HepG2 (cell line): ENCODE results near the gene KCNQ5. TPM values are rescaled to one million over a fixed set of nuclear protein-coding genes. Genes with fewer than 3 reads are reported as not detected.

Experiments used
- AHR ChIP-seq: IDR thresholded peaks from 2 replicates; pipeline ENCODE4 v1.6.1; 2018; ENCODE audit warnings: missing genetic modification reagents, missing compliant biosample characterization
- EZH2 ChIP-seq: conservative IDR thresholded peaks from 2 replicates; pipeline ENCODE4 v1.6.1; 2012; ENCODE audit warnings: mild to moderate bottlenecking, low read depth, low read length, moderate library complexity
- FOXO1 ChIP-seq: sonication (generic); formaldehyde crosslinking; IDR thresholded peaks from 2 replicates; pipeline ENCODE4 v1.4.0; 2020; ENCODE audit warnings: missing genetic modification reagents
- POGZ ChIP-seq: sonication (generic); formaldehyde crosslinking; IDR thresholded peaks from 2 replicates; pipeline ENCODE4 v1.4.0; 2020; ENCODE audit warnings: mild to moderate bottlenecking, missing genetic modification reagents
- RXRB ChIP-seq: IDR thresholded peaks from 2 replicates; pipeline ENCODE4 v1.6.1; 2016; ENCODE audit warnings: borderline replicate concordance, missing genetic modification reagents, missing compliant biosample characterization
- THYN1 ChIP-seq: sonication (generic); formaldehyde crosslinking; IDR thresholded peaks from 2 replicates; pipeline ENCODE4 v1.8.1; 2023; ENCODE audit warnings: low read depth, mild to moderate bottlenecking, moderate library complexity, missing genetic modification reagents, borderline replicate concordance
- ZNF720 ChIP-seq: sonication (generic); formaldehyde crosslinking; IDR thresholded peaks from 2 replicates; pipeline ENCODE4 v1.4.0; 2020; ENCODE audit warnings: missing genetic modification reagents
- polyA plus RNA-seq, 8 experiments: library from polyadenylated mRNA; depleted of rRNA in 3 of 8; stranded (reverse) in 7 of 8; unstranded in 1 of 8; fragments of >200 nt; fragmentation: Illumina TruSeq in 4 of 8; extraction: Trizol in 4 of 8; gene quantifications; 2 replicates each; pipeline versions ENCODE4 v1.2.1 to v1.2.3, GENCODE V29; 2011 to 2016; ENCODE audit warnings: low read depth in 4 of 8, missing spikeins in 1 of 8, mixed read lengths in 1 of 8; ENCODE audit not compliant: insufficient read depth in 1 of 8
- total RNA-seq, 5 experiments: library from RNA; depleted of rRNA; stranded (reverse); fragments of >200 nt; fragmentation: Illumina TruSeq; extraction: Trizol; gene quantifications; 2 replicates each; pipeline ENCODE4 v1.2.3, GENCODE V29; 2016; ENCODE audit warnings: low read depth in 1 of 5
- TF ChIP-seq, protein P1 (sequence below): sonication (generic); formaldehyde crosslinking; IDR thresholded peaks from 2 replicates; pipeline ENCODE4 v1.8.1; 2022; ENCODE audit warnings: low read depth, mild to moderate bottlenecking, missing genetic modification reagents
- TF ChIP-seq, protein P2 (sequence below): sonication (generic); formaldehyde crosslinking; IDR thresholded peaks from 2 replicates; pipeline ENCODE4 v1.4.0; 2020; ENCODE audit warnings: missing genetic modification reagents
- TF ChIP-seq, protein P3 (sequence below): sonication (generic); formaldehyde crosslinking; IDR thresholded peaks from 2 replicates; pipeline ENCODE4 v1.8.0; 2022; ENCODE audit warnings: missing genetic modification reagents, mild to moderate bottlenecking, moderate library complexity, borderline replicate concordance

KCNQ5 gene
- total and polyA plus RNA-seq, 2 of the 13 experiments (the other 11 are each of a cell fraction or from before 2014, with no cell fraction given) = 0.04 TPM; not detected in 1

DNA sequence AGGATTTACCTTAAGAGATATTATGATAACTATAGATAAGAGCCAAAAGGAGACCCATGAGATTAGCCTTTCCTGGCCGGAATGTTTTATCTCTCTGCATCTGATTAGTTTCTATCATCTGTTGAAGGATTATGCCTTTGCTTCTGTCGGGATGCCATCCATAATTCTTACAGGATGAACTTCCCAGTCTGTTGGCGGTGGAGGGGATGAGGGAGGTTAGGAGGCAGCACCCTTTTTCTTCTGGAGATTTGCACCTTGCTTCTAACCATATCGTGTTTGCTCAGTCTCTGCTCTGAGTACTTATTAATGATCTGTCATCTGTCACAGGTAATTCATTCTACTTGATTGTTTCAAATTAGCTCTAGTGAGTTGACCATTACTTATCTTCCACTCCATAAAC, 311.4 kb downstream of the KCNQ5 start (continued):
- TF ChIP-seq, protein P1, sequence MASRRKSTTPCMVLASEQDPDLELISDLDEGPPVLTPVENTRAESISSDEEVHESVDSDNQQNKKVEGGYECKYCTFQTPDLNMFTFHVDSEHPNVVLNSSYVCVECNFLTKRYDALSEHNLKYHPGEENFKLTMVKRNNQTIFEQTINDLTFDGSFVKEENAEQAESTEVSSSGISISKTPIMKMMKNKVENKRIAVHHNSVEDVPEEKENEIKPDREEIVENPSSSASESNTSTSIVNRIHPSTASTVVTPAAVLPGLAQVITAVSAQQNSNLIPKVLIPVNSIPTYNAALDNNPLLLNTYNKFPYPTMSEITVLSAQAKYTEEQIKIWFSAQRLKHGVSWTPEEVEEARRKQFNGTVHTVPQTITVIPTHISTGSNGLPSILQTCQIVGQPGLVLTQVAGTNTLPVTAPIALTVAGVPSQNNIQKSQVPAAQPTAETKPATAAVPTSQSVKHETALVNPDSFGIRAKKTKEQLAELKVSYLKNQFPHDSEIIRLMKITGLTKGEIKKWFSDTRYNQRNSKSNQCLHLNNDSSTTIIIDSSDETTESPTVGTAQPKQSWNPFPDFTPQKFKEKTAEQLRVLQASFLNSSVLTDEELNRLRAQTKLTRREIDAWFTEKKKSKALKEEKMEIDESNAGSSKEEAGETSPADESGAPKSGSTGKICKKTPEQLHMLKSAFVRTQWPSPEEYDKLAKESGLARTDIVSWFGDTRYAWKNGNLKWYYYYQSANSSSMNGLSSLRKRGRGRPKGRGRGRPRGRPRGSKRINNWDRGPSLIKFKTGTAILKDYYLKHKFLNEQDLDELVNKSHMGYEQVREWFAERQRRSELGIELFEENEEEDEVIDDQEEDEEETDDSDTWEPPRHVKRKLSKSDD (CRISPR knock-in tag) = no peak
- TF ChIP-seq EZH2 (no peak), THYN1 (CRISPR knock-in tag) (no peak), FOXO1 (CRISPR knock-in tag) (no peak), POGZ (CRISPR knock-in tag) (no peak), AHR (CRISPR knock-in tag) (no peak), ZNF720 (CRISPR knock-in tag) (no peak), RXRB (CRISPR knock-in tag) (no peak)
- TF ChIP-seq, protein P2, sequence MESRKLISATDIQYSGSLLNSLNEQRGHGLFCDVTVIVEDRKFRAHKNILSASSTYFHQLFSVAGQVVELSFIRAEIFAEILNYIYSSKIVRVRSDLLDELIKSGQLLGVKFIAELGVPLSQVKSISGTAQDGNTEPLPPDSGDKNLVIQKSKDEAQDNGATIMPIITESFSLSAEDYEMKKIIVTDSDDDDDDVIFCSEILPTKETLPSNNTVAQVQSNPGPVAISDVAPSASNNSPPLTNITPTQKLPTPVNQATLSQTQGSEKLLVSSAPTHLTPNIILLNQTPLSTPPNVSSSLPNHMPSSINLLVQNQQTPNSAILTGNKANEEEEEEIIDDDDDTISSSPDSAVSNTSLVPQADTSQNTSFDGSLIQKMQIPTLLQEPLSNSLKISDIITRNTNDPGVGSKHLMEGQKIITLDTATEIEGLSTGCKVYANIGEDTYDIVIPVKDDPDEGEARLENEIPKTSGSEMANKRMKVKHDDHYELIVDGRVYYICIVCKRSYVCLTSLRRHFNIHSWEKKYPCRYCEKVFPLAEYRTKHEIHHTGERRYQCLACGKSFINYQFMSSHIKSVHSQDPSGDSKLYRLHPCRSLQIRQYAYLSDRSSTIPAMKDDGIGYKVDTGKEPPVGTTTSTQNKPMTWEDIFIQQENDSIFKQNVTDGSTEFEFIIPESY (CRISPR knock-in tag) = no peak
- TF ChIP-seq, protein P3, sequence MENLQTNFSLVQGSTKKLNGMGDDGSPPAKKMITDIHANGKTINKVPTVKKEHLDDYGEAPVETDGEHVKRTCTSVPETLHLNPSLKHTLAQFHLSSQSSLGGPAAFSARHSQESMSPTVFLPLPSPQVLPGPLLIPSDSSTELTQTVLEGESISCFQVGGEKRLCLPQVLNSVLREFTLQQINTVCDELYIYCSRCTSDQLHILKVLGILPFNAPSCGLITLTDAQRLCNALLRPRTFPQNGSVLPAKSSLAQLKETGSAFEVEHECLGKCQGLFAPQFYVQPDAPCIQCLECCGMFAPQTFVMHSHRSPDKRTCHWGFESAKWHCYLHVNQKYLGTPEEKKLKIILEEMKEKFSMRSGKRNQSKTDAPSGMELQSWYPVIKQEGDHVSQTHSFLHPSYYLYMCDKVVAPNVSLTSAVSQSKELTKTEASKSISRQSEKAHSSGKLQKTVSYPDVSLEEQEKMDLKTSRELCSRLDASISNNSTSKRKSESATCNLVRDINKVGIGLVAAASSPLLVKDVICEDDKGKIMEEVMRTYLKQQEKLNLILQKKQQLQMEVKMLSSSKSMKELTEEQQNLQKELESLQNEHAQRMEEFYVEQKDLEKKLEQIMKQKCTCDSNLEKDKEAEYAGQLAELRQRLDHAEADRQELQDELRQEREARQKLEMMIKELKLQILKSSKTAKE (CRISPR knock-in tag) = no peak
